ENCODE results near the gene PGRMC1. TPM values are rescaled to one million over a fixed set of nuclear protein-coding genes. Genes with fewer than 3 reads are reported as not detected.
"Not testable (repeated sequence)": the region's sequence is repeated elsewhere in the genome, so short reads cannot be mapped to it uniquely, and the experiment has no call there.

Gene PGRMC1
- total RNA-seq, 6 experiments from 2014 or later, result 182 to 455 (median 239) TPM

DNA sequence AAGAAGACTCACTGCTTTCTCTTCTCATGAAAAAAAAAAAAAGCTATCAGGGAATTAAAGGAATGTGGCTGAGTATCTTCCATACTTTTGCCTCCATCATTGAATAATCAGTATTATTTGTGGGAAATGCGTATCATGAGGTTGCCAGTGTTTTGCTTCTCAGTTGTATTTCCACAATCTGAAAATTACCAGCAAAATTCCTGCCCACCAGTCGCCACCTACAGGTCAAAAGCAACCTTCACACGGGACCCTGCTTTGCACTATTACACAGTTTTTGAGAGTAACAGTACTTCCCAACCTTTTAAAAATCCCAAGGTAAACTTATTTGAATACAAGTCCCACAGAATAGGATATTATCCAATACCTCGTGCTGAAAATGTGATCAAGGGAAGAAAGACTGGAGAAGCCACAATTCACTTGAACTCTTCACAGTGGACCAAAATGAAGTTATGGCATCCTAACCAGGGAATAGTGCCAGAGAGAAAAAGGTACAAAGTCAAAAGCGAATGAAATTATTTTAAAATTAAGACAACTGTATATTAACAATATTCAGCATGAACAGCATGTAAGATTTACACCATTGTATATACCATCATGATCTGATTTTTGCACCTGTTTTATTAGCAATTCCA, 30.4 kb downstream of the PGRMC1 start:
- no peak overlapping the region for H3K27ac ChIP-seq
- peak; percentile 71 to 79 (median 76) for ATAC-seq
- no peaks in the 10 kb centered on the region for H3K36me3 ChIP-seq
- H3K4me1 ChIP-seq, result no peaks in the 10 kb centered on the region
- H3K9me3 ChIP-seq, result no peaks in the 10 kb centered on the region
- H3K27me3 ChIP-seq, result no peaks in the 10 kb centered on the region
- TF ChIP-seq, protein P1, sequence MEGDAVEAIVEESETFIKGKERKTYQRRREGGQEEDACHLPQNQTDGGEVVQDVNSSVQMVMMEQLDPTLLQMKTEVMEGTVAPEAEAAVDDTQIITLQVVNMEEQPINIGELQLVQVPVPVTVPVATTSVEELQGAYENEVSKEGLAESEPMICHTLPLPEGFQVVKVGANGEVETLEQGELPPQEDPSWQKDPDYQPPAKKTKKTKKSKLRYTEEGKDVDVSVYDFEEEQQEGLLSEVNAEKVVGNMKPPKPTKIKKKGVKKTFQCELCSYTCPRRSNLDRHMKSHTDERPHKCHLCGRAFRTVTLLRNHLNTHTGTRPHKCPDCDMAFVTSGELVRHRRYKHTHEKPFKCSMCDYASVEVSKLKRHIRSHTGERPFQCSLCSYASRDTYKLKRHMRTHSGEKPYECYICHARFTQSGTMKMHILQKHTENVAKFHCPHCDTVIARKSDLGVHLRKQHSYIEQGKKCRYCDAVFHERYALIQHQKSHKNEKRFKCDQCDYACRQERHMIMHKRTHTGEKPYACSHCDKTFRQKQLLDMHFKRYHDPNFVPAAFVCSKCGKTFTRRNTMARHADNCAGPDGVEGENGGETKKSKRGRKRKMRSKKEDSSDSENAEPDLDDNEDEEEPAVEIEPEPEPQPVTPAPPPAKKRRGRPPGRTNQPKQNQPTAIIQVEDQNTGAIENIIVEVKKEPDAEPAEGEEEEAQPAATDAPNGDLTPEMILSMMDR (IDR thresholded peaks at IDR 0.05), result peak; percentile 49 to 79 (median 74)
- no peak for TF ChIP-seq POLR2A (IDR thresholded peaks at IDR 0.05)
- H3K4me3 ChIP-seq, result no peak overlapping the region
- no peak for DNase-seq
- intact Hi-C loops (cut with DNase I), result no loop called here
- WGBS (ENCODE audit: insufficient coverage, low coverage, low lambda C conversion rate, missing lambda C conversion rate), result 4% methylated on average over 5 of the region's 5 CpGs

DNA sequence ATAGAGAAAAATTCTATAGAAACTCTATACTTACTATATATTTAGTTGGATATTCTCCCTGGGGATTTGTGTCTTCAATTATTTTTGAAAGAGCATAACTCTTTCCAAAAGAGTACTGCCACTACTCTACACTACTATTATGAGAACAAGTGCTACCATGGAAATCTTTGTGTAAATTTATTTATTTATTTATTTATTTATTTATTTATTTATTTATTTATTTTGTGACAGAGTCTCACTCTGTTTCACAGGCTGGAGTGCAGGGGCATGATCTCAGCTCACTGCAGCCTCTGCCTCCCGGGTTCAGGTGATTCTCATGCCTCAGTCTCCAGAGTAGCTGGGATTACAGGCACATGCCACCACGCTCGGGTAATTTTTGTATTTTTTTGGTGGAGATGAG, 31.0 kb downstream of the PGRMC1 start:
- ATAC-seq; H3K27ac ChIP-seq; H3K36me3 ChIP-seq; H3K9me3 ChIP-seq; intact Hi-C loops (cut with DNase I); DNase-seq; H3K27me3 ChIP-seq; H3K4me3 ChIP-seq; H3K4me1 ChIP-seq: not testable (repeated sequence)
- 65% methylated on average over 2 of the region's 3 CpGs for WGBS (ENCODE audit: insufficient coverage, low coverage, low lambda C conversion rate, missing lambda C conversion rate)

DNA sequence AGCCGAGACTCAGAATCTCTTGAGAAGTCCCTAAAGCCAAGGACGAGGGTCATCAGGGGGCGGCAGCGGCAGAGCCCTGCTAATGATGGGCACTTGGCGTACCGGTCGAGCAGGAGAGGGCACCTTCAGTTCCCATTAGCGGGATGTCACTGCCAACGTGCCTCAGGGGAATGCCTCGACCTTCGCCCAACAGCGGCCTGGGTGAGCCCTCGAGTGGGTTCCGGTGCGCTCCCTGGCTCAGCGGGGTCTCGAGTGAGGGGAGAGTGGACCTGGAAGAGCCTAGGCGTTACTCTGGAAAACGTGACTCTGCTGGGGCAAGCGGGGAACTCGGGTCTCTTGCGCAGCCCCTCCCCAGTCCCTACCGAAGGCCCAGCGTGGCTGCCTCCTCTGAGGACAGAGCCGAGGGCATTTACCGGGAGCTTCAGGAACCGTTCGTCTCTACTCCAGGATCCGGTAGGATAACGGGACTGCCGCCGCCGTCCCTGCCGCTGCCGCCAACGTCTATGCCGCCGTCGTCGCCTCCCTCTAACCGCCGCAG, 36.9 kb downstream of the PGRMC1 start:
- no peak for DNase-seq
- H3K4me3 ChIP-seq, result no peak overlapping the region
- WGBS (ENCODE audit: insufficient coverage, low coverage, low lambda C conversion rate, missing lambda C conversion rate), result no CpG with 5 or more reads among the region's 42 CpGs

DNA sequence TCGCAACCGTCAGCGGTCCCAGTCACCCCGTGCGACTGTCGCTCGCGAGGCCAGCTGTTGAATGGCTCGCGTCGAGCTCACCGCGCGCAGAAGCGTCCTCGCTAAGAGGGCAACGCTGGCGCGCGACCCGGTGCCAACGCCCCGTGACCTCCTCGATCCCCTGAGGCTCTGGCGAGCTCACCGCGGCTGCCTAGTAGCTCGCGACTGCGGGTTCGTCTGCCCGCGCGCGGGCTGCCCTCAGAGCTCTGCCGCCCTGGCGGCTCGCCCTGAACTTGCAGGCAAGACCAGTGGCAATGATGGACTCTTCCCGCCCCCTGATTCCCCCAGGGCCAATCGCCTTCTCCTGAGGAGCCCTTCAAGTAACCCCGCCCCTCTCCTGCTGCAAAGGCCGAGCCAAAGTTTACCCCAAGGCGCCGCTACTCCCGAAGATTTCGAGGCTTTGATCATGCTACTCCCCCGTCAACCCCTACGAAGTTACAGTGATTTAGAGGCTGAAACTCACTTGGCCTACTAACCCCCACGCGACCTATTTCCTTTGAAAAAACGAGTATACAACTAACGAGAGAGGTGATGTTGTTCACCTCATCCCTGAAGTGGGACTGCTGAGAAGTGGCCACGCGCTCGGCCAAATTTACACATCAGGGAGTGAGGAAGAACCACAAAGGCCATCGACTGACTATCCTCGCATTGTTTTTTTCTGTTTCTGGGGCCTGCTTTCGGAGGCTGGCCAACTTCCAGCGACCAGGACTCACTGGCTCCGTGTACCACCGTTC, 37.5 kb downstream of the PGRMC1 start:
- Histone ChIP-seq H3K9me3 (no peaks in the 10 kb centered on the region), H3K27me3 (no peaks in the 10 kb centered on the region), H3K4me1 (peaks cover 0 to 4% (median 0%) of the 10 kb centered on the region in 4 donors), H3K27ac (no peak overlapping the region), H3K36me3 (no peaks in the 10 kb centered on the region), H3K4me3 (no peak overlapping the region)
- WGBS (ENCODE audit: insufficient coverage, low coverage, low lambda C conversion rate, missing lambda C conversion rate), result 36% methylated on average over 17 of the region's 61 CpGs
- no peak for TF ChIP-seq POLR2A (IDR thresholded peaks at IDR 0.05)
- TF ChIP-seq, protein P1 (IDR thresholded peaks at IDR 0.05), result no peak
- ATAC-seq, result peak; percentile 45 to 80 (median 70)
- intact Hi-C loops (cut with DNase I), result no loop called here
- DNase-seq, result peak in 2 of 3 donors; percentile 41 to 65

More for the DNA sequence above, 36.9 kb downstream of the PGRMC1 start:
- H3K9me3 ChIP-seq, result no peaks in the 10 kb centered on the region
- no peaks in the 10 kb centered on the region for H3K27me3 ChIP-seq
- H3K36me3 ChIP-seq, result no peaks in the 10 kb centered on the region
- peaks cover 0 to 4% (median 0%) of the 10 kb centered on the region in 4 donors for H3K4me1 ChIP-seq
- H3K27ac ChIP-seq, result no peak overlapping the region
- no peak for TF ChIP-seq POLR2A (IDR thresholded peaks at IDR 0.05)
- TF ChIP-seq, protein P1 (IDR thresholded peaks at IDR 0.05), result no peak
- intact Hi-C loops (cut with DNase I), result no loop called here
- ATAC-seq, result peak in 1 of 4 donors; percentile 12

DNA sequence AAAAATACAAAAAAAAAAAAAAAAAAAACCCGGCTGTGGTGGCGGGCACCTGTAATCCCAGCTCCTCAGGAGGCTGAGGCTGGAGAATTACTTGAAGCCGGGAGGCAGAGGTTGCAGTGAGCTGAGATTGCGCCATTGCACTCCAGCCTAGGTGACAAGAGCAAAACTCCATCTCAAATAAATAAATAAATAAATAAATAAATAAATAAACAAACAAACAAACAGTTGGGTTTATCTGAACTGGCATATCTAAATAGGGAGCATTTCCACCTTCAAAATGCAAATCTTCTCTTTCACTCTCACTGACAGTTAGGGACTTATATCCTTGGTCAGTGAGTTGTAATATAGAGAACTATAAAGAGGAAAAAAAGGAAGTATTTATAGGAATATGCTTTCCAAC, 46.3 kb downstream of the PGRMC1 start:
- DNase-seq; intact Hi-C loops (cut with DNase I); H3K36me3 ChIP-seq; H3K27me3 ChIP-seq; ATAC-seq; H3K9me3 ChIP-seq; H3K27ac ChIP-seq; H3K4me1 ChIP-seq; H3K4me3 ChIP-seq: not testable (repeated sequence)
- 75% methylated on average over 4 of the region's 4 CpGs for WGBS (ENCODE audit: insufficient coverage, low coverage, low lambda C conversion rate, missing lambda C conversion rate)
